HG03342 (cell line): ENCODE measurements around the gene HIGD2B.
"Not testable (repeated sequence)": the region's sequence is repeated elsewhere in the genome, so short reads cannot be mapped to it uniquely, and the experiment has no call there.

ENCODE experiments used
- ATAC-seq: cut with Tn5 transposase; IDR thresholded peaks from one replicate; pipeline ENCODE4 v1.9.1; 2021; ENCODE audit warnings: mild to moderate bottlenecking, moderate library complexity; ENCODE audit not compliant: unreplicated experiment

HIGD2B gene, protein sequence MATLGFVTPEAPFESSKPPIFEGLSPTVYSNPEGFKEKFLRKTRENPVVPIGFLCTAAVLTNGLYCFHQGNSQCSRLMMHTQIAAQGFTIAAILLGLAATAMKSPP

DNA sequence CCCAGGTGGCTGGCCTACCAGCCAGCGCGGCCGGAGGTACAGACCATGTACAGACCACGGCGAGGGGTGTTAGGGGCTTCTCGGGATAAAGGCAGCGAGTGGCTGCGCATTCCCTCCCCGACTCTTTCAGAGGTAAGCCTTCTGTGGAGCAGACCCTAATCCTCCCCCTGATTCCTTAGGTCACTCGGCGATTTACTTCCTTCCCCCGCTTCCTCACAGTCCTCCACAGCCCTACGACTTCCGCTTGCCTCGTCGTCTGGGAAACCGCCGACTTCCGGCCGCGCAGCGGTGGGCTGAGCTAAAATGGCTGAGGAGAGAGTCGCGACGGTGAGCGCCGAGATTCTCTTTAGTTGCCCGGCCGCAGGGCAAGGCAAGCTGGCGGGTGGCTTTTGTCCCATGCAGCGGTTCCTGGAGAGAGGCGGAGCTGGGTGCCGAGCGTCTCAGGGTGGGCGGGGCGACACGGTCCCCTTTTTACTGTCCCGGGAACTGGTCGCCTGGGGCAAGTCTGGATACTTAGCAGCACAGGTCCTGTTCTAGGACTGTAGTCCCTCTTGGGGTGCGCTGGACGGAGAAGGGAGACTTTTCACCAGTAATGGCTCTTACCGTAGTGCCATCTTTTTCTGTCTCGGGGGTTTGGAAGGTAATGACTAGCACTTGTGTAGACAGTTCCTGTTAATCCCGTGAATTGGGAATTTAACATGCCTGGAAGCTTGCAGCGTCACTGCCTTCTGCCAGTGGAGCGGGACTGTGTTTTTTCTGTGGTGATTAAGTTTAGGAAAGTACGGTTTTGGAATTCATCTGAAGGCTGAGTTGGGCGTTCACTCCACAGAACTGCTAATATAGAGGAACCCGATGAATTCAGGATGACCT, at the start of gene HIGD2B, which contains the start of gene BBS4:
Gene HIGD2B, minus strand, starts transcription at position 258 of the 870 bp plus-strand sequence. CDS start 9,808 bp downstream, outside the sequence.
Gene BBS4, plus strand, starts transcription at position 283 of the 870 bp plus-strand sequence. Its CDS starts 21 bp downstream, at position 304.
- peak; percentile 94 for ATAC-seq

- no peak for ATAC-seq
Measured at GRCh38 chr15:72735111-72735510, 49.1 kb upstream of the HIGD2B start.

GRCh38 chr15:72733941-72734738, 48.2 kb upstream of the HIGD2B start:
- ATAC-seq = no peak

DNA sequence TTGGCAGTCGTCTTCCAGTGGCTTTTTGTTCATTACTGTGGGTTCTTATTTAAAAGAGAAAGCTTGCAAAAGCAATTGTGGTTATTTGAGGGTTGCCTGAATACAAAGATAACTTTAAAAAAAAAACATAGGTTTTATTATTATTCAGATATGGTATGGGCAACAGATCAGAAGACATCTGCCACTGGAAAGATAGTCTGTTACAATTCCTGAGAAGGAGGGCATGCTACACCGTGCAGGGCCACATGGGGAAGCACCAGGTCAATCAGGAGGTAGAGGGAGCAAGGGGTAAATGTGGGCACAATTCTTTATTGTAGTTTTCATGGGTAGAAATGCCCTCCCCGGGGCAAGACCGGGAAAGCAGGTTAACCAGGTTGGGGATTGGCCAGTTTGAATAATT, 46.5 kb upstream of the HIGD2B start:
- ATAC-seq = no peak

GRCh38 chr15:72732086-72732485, 46.1 kb upstream of the HIGD2B start:
- no peak for ATAC-seq

- no peak for ATAC-seq
Measured at GRCh38 chr15:72728821-72729220, 42.8 kb upstream of the HIGD2B start.

GRCh38 chr15:72728249-72728648, 42.3 kb upstream of the HIGD2B start:
- ATAC-seq = not testable (repeated sequence)

- no peak for ATAC-seq
Measured at GRCh38 chr15:72727154-72727553, 41.2 kb upstream of the HIGD2B start.

GRCh38 chr15:72725851-72726250, 39.9 kb upstream of the HIGD2B start:
- ATAC-seq = not testable (repeated sequence)

DNA sequence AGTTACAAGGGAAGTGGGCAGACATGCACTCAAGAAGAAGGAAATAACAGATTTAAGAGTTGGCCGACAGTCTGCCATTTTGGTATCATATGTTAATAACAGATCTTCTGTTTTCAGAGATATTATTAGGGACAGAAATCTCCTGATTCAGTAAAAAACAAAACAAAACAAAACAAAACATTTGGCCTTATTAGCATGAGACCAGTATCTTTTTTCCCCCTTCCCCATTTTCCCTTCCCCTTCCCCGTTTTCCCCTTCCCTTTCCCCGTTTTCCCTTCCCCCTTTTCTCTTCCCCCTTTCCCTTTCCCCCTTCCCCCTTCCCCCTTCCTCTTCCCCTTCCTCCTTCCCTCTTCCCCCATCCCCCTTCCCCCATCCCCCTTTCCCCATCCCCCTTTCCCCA, 39.5 kb upstream of the HIGD2B start:
- no peak for ATAC-seq

- ATAC-seq = no peak
Measured at GRCh38 chr15:72724028-72724427, 38.0 kb upstream of the HIGD2B start.

DNA sequence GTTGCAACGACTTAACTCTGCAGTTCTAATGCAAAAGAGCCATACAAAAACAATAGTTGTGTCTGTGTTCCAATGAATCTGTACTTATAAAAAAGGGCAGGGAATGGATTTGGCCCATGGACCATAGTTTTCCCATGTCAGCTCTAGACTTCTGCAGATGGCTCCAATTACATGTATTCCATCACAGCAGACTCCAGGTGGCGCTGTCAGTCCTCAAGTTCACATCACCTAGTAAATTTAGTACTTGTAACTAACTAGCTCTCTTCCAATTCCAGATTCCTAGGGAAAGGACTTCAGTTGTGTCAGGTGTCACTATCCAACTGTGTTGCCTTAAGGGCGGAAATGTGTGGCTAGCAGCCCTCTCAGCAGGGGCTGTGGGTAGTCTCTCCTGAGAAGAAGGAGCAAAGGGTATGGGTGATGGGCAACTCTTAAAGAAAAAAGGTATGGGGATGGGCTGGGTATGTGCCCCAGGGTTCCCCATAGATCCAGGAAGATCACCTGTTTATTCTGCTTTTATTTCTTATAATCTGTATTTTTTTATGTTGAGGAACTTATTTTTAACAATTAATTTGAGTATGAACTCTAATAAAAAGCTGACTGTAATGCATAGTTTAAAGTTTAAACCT, 36.2 kb upstream of the HIGD2B start:
- ATAC-seq = no peak

DNA sequence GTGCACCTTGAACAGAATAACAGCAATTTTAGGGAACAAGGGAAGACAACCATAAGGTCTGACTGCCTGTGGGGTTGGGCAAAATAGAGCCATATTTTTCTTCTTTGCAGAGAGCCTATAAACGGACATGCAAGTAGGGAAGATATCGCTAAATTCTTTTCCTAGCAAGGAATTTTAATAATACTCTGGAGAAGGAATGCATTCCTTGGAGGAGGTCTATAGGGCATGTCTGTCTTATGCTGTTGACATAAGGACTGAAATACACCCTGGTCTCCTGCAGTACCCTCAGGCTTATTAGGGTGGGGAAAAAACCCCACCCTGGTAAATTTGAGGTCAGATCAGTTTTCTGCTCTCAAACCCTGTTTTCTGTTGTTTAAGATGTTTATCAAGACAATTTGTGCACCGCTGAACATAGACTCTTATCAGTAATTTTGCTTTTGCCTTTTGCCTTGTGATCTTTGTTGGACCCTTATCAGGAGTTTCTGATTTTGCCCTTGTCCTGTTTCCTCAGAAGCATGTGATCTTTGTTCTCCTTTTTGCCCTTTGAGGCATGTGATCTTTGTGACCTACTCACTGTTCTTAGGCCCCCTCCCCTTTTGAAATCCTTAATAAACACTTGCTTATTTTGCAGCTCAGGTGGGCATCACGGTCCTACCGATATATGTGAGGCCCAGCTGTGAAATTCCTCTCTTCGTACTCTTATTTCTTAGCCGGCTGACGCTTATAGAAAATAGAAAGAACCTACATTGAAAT, 22.7 kb upstream of the HIGD2B start:
- not testable (repeated sequence) for ATAC-seq

- no peak for ATAC-seq
Measured at GRCh38 chr15:72706266-72706665, 20.3 kb upstream of the HIGD2B start.

- no peak for ATAC-seq
Measured at GRCh38 chr15:72700076-72700475, 14.1 kb upstream of the HIGD2B start.

DNA sequence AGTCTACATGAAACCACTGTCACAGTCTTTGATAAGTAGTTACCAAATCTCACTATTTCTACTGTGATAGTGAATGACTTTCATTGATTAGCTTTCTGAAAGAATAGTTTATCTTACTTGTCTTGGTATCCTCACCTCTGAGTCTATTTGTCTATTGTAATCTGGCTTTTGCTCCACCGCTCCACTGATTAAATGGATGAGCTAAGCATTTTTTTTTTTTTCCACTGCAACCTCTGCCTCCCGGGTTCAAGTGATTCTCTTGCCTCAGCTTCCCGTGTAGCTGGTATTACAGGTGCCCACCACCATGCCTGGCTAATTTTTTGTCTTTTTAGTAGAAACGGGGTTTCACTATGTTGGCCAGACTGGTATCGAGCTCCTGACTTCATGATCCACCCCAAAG, 13.0 kb upstream of the HIGD2B start:
- ATAC-seq = no peak

DNA sequence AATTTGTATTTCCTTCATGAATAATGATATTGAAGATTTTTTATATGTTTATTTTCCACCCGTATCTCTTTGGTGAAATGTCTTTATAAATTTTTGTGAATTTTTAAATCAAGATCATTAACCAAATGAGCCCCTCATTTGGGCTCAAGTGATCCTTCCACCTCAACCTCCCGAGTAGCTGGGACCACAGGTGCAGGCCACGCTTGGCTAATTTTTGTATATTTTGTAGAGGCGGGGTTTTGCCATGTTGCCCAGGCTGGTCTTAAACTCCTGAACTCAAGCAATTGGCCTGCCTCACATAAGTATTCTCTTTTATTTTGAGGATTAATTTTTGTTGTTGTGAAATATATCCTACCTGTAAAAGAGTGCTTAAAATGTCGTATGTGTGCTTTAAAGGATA, 5.0 kb upstream of the HIGD2B start:
- no peak for ATAC-seq

DNA sequence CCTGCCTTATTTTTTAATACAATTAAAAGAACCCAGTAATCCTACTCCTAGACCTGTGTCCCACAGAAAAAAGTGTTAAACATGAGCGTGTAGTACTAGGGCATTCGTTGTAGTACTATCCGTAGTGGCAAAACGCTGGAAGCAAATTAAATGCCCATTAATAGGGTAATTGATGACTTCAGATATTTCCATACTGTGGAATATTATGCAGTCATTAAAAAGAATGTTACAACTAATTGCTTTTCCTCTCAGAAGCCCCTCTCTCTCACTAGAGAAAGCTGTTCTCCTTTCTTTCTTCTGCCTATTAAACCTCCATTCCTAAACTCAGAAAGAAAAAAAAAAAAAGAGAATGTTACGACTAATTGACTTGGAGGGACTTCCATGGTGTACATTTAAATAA, 2.7 kb upstream of the HIGD2B start:
- ATAC-seq = no peak

- ATAC-seq = no peak
Measured at GRCh38 chr15:72685301-72685924, 569 bp downstream of the HIGD2B start.

GRCh38 chr15:72682772-72683171, 3.2 kb downstream of the HIGD2B start:
- no peak for ATAC-seq
